WI38 (cell line): ENCODE data around the gene AP1G2.

Source experiments
- H3K4me3 ChIP-seq: 2 replicates; pipeline ENCODE4 v1.5.1; 2011; ENCODE audit warnings: low read depth, mild to moderate bottlenecking, control low read depth, low read length
- CTCF ChIP-seq: IDR thresholded peaks from 2 replicates; pipeline ENCODE4 v1.5.1; 2012; ENCODE audit warnings: low read depth, mild to moderate bottlenecking, control low read depth, low read length

Gene AP1G2

GRCh38 chr14:23580152-23580926 lies 12.7 kb upstream of the AP1G2 start:
- no peak overlapping the region for H3K4me3 ChIP-seq
- no peak for TF ChIP-seq CTCF

GRCh38 chr14:23579739-23580138 lies 12.1 kb upstream of the AP1G2 start:
- H3K4me3 ChIP-seq, result no peak overlapping the region
- no peak for TF ChIP-seq CTCF

GRCh38 chr14:23579311-23579630 lies 11.7 kb upstream of the AP1G2 start:
- TF ChIP-seq CTCF, result no peak
- no peak overlapping the region for H3K4me3 ChIP-seq

- no peak within 1 kb of the TSS for H3K4me3 ChIP-seq
These were observed 11.1 kb upstream of the AP1G2 start, which contains the start of gene JPH4 for GRCh38 chr14:23578560-23579310. Gene JPH4 (minus strand): TSS chr14:23578790. CDS start chr14:23577453, 1,337 bp downstream.

GRCh38 chr14:23577710-23578392 lies 10.3 kb upstream of the AP1G2 start:
- H3K4me3 ChIP-seq, result no peak overlapping the region

More at GRCh38 chr14:23578560-23579310, 11.1 kb upstream of the AP1G2 start, which contains the start of gene JPH4:
- no peak for TF ChIP-seq CTCF

GRCh38 chr14:23577004-23577681 lies 9.6 kb upstream of the AP1G2 start:
- TF ChIP-seq CTCF, result no peak
- no peak overlapping the region for H3K4me3 ChIP-seq

More at GRCh38 chr14:23577710-23578392, 10.3 kb upstream of the AP1G2 start:
- no peak for TF ChIP-seq CTCF
